COLO668 (cell line): ENCODE measurements around the gene ACE.

Source experiments
- DNase-seq: peaks from one replicate; lab custom pipeline; 2025; ENCODE audit not compliant: unreplicated experiment; lab: John Stamatoyannopoulos, UW

ACE gene

GRCh38 chr17:63534816-63535455 is 58.1 kb downstream of the ACE start:
- DNase-seq: no peak

GRCh38 chr17:63535640-63536039 is 58.8 kb downstream of the ACE start:
- DNase-seq: no peak

DNA sequence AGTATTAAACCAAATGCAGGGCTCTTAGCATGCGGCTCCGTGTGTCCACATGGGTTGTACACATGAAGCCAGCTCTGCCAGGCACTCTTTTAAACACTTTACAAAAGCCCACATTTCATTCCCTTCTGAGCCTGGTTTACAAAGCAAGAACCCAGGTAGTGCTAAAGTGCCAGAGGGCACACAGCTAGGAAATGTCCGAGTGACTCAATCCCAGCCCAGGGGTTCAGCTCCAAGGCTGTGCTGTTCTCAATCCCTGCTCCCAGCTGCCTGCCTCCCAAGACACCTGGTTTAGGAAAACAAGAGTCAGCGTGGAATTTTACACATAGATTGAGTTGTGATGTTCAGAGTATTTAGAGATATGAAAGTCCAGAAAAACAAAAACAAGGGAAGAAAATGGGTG is 60.1 kb downstream of the ACE start:
- DNase-seq: no peak

GRCh38 chr17:63537991-63538692 is 61.3 kb downstream of the ACE start:
- DNase-seq: no peak

GRCh38 chr17:63538693-63539595 is 62.1 kb downstream of the ACE start:
- no peak for DNase-seq

DNA sequence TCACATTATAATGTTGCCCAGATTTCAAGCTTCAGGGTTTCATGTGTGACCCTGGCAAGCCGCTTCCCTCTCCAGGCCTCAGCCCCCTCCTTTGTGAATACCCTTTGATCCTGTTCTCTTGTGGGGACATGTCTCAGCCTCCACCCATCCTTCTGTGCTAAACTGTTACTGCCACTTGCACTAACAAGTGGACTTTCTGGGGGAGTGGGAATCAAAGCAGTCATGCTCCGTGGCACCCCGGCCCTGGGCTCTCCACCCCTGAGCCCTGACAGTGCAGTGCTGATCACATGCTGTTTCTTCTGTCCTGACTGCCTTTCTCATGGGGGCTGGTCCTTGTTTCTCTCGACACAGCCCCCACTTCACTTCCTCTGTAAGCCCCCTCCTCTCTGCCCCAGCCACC is 63.7 kb downstream of the ACE start:
- no peak for DNase-seq

DNA sequence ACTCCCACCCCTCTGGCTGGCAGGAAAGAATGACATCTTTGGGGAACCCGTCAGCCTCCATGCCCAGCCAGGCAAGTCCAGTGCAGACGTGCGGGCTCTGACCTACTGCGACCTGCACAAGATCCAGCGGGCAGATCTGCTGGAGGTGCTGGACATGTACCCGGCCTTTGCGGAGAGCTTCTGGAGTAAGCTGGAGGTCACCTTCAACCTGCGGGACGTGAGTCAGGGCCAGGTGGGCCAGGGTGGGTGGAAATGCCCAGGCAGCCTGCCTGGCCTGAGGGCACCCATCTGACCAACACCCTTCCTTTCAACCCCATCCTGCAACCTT is 65.3 kb downstream of the ACE start:
- no peak for DNase-seq

DNA sequence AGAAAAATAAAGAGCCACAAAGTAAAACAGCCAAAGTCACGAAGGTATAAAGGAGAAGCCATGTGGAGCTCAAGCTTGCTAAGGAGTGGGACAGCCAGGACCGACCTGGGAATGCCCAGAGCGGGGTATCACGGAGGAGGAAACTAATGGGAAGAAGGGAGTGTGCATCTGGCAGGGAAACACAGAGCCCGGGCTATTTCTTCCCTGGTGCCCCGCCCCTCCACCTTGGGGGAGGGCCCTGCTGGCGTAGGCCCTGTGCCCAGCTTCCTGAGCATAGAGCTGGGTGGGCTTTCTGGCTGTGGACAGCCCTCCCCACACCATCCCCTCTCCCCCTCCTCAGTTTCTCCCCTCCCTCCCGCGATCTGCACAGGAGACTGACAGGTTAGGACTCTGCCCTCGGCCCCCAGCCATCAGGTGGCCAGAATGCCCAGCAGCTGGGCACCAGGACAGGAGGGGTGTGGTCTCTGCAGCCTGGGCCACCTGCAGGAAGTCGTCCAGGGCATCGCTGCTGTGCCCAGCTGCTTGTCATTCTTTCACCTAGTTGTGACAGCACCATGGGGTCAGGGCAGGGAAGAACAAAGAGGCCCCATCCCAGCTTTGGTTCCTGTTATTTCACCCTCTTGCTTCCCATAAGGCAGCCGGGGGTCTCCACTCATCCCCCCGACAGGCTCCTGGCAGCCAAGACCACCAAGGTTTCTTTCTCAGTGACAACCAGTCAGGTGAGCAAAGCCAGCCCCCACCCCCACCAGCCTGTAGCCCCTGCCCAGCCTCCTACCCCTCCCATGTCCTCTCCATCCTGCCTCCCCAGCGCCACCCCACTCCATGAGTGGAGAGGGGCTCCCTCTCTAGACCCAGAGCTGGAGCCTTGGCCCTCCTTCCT is 66.3 kb downstream of the ACE start:
- peak; percentile 59 for DNase-seq

- DNase-seq: no peak
Observed at GRCh38 chr17:63543822-63544420, 67.1 kb downstream of the ACE start.

DNA sequence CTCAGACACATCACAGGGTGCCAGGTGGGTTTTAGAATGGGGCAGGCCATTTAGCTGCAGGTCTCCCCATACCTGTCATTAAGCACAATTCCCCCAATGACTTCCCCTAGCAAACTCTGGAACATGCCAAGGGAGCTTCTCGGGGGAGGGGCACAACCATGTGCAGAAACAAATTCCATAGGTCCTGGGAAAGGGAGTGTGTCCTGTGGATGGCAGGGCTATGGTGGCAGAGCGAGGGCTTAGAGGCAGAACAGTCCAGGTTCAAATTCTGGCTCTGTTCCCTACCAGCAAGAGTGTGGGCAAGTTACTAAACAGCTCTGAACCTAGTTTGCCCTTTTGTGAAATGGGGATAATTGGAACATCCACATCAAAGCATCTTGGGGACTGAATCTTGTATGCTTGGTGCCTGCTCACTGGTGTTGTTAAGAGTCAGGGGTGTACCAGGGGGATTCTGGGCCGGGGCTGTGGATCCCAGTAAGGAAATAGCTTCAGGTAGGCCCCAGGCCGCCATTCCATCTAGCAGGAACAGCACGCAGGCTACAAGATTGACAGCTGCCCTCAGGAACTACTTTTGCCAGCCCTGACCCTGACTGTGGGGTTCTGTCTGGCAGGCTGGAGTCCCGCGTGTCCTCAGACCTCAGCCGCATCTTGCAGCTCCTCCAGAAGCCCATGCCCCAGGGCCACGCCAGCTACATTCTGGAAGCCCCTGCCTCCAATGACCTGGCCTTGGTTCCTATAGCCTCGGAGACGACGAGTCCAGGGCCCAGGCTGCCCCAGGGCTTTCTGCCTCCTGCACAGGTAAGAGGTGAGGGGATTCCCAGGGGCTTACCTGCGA is 67.8 kb downstream of the ACE start:
- DNase-seq: no peak

DNA sequence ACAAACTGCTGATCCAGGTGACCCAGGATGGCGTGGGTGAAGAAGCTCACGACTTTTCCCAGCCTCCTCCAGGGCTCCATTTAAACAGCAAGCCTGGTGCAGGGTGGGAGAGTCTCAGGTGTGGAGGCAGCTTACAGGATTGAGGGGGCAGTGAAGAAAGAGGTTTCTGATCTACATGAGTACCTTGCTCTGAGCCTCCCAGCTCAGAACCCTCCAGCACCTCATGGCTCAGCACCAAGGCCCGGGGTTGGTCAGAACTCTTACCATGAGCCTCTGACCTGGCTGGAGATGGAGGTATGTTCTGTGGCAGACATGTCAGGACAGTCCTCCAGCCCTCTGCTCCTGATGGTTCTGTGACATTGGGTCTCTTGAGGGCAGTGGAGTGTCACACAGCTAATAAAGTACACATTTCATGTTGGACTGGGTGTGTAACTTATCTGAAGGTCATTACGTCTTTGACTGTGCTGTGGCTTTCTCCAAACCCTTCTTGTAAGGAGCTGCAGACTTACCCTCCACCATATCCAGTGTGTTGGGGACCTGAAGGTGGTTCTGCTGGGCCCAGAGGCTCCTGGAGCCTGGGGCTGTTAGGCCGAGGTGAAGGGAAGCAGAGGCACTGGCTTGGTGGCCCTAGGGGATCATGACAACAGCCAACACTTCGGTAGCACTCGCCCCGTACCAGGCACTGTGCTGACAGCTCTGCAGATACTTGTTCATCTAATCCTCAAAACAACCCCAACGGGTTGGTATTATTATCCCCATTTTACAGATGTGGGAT is 69.6 kb downstream of the ACE start:
- no peak for DNase-seq

- no peak for DNase-seq
Observed at GRCh38 chr17:63547083-63547523, 70.2 kb downstream of the ACE start.
